Hematopoietic multipotent progenitor cell treated with erythropoietin and hydrocortisone succinate and interleukin-3 and kit ligand, for 4 days (in vitro differentiated cells): ENCODE measurements around the gene KCND2.

ENCODE experiments used
- DNase-seq: peaks from one replicate; pipeline ENCODE4 v3.0.0-alpha.2; 2015

The KCND2 gene

DNA sequence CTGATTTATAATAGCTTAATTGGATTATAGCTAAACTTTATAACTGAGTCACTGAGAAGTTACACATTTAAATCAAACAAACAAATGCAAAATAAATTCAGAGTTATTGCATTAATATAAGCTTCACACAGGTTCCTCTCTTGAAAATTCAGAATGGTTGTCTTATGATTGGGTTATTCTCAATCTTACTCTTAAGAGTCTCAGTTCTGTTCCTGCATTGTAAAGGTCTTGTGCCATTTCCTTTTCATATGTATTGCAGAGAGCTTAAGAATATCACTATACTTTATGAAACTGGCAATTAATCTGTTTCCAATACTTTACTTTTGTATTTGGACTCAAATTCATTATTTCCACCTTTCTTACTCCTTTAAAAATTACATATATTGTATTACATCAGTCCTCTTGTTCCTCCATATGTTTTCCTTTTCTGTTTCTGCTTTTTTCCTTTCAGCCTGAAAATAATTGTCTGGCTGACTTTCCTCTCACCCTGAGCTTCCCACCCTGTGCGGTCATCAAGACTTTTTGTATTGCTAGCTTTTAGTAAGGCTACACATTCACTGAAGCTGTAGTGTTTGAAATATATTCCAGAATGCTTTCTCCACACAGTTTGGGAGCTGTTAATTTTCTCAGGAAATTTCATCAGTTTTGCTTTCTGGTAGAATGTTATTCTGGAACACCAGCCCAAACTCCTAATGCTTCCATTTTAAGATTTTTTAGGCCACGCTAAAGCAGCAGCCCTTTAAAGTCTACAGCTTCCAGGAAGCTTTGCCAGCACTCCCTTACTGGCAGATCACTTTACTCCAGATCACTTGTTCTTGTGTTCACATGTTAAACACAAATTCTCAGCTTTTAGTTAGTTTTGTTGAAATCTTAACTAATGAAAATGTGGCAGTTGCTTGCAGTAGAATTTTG is 139.4 kb downstream of the KCND2 start:
- no peak for DNase-seq

- DNase-seq: no peak
Observed at GRCh38 chr7:120413164-120413563, 140.2 kb downstream of the KCND2 start.

DNA sequence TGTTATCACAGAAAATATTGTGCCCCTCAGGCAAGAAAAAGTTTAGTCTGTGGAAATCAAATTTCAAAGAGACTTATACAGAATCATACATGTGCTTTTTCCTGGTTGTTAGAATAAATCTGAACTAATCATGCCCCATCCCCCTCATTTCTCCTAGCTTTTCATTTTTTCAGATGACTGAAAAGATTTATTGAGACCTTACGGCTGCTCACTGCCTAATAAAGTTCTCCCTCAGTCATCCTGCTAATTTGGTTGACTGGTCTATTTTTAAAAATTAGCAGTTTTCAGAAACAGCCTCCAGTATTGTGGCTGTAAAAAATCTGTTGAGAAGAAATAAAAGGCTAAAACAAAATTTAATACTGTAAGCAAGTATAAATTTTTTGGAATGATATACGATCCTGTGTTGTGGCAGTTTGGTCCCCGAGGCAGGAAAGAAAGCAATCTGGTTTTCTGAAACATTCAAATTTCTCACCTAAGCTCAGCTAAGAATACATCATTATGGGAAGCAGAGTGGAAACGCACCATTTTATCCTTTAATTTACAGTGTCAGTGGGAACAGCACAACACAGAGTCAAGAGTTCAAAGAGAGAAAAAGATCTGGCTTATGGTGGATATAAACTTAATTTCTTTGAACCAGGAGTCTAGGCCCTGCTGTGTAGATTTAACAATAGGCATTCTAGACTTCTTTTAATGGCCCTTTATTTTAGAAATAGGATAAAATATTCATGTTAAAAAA is 144.4 kb downstream of the KCND2 start:
- no peak for DNase-seq

DNA sequence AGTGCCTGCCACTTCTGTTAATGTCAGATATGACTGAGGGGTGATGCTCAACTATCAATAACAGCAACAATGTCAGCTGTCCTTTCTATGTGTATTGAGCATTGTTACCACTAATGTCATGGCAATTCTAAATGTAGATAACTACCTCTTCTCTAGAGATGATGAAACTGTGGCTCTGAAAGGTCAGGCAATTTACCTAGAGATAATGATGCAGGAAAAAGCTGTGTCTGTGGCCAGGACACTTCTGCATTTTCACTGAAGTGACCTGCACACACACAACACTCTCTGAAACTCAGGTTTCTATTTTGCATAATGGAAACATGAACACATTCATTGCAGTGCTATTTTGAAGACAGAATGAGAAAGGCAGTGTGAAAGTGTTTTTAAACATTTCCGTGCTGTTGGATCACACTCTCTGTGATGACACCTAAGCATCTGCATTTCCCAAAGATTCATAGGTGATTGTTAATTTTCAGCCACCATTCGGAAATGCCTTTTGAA is 148.2 kb downstream of the KCND2 start:
- DNase-seq: no peak

- DNase-seq: no peak
Observed at GRCh38 chr7:120431016-120431415, 158.0 kb downstream of the KCND2 start.

- no peak for DNase-seq
Observed at GRCh38 chr7:120436487-120437060, 163.6 kb downstream of the KCND2 start.

DNA sequence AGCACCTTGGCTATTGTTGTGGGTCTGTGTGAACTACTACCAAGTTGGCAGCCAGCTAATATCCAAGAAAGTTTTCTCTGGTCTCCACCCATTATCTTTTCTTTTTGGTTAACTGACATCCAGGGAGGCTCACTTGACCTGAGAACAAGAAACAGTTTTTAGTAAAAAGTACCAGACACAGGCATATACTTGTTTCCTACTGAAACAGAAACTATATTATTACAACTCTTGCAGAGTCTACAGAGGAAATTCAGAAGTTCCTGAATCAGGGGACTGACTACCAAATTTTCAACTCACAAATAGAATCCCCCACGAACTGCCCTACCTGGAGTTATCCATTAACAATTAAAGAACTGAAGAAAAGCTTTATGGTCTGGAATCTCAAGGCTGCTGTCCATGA is 168.9 kb downstream of the KCND2 start:
- no peak for DNase-seq

DNA sequence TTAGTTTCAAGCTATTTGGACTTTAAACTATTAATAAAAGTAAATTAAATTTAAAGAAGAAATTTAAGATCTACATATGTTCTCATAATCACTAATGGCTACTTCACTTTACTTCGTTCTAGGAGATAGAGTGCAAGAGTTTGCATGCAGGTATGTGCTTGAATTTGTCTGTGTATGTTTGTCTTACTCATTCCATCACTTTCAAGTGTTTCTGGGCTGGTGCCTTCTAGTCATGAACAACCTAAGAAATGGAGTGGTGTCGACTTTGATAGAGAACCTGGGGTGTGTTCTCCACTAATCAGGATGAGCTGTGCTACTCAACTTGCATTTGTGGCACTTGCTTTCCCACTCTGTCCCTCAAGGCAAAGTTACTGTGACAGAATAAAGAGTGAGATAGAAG is 169.9 kb downstream of the KCND2 start:
- no peak for DNase-seq

- no peak for DNase-seq
Observed at GRCh38 chr7:120444650-120445049, 171.7 kb downstream of the KCND2 start.

- DNase-seq: no peak
Observed at GRCh38 chr7:120445276-120445675, 172.3 kb downstream of the KCND2 start.

DNA sequence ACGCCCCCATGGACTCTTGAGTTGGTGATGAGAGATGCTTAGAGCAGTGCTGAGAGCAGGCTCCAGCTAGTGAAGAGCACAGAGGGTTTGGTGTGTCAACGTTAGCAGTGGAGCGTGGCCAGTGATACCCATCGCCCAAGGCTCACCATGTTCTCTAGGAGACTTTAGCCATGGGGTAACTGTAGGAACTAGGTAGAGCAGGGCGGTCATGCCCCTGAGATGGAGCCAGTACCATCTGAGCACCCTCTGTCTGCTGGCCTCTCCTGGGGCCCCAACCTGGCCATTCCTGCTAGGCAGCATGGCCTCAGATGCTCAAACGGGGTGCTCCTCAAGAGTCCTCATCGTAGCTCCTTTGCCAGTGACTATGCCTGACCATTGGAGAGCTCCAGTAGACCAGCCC is 179.7 kb downstream of the KCND2 start:
- no peak for DNase-seq

DNA sequence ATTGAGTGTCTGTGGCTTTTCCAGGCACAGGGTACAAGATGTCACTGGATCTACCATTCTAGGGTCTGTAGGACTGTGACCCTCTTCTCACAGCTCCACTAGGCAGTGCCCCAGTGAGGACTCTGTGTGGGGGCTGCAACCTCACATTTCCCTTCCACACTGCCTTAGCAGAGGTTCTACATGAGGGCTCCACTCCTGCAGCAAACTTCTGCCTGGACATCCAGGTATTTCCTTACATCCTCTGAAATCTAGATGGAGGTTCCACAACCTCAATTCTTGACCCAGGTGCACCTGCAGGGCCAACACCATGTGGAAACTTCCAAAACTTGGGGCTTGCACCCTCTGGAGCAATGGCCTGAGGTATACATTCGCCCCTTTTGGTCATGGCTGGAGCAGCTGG is 183.7 kb downstream of the KCND2 start:
- DNase-seq: no peak

- DNase-seq: no peak
Observed at GRCh38 chr7:120460949-120461348, 188.0 kb downstream of the KCND2 start.

GRCh38 chr7:120462991-120463390 is 190.0 kb downstream of the KCND2 start:
- no peak for DNase-seq

GRCh38 chr7:120464104-120464503 is 191.1 kb downstream of the KCND2 start:
- no peak for DNase-seq

GRCh38 chr7:120467676-120468075 is 194.7 kb downstream of the KCND2 start:
- DNase-seq: no peak

DNA sequence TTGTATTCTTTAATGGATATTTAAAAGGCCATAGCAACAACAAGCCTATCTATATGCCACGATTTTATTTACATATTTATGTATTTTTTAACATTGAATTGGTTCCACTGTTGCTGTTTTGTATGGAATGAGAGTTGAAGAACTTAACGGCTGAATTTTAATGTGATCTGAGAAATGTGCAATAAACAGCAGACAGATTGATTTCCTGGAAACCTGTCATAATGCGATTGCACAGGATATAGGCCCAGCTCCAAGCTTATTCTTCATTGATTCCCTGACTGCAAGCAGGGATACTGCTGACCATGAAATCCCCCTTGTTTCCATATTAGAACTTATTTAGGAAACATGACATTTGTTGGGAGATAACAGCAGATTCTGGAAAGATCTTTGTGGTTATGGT is 195.6 kb downstream of the KCND2 start:
- no peak for DNase-seq

DNA sequence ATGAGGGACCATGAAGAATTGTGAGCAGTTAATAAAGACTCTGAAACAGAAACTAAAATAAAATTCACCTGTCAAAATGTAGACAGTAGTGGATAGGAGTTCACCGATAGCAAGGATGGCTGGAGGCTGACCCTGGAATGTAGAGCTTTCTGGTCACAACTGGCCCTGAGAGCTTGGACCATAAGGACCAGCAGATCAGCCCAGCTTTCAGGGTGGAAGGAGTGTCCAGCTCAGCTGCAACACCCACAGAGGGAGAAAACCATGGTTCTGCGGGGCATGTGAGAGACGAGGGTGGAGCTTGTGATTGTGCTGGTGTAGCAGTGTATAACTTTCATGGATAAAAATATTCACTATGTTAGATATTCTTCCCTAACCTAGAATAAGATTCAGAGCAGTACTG is 199.9 kb downstream of the KCND2 start:
- no peak for DNase-seq

DNA sequence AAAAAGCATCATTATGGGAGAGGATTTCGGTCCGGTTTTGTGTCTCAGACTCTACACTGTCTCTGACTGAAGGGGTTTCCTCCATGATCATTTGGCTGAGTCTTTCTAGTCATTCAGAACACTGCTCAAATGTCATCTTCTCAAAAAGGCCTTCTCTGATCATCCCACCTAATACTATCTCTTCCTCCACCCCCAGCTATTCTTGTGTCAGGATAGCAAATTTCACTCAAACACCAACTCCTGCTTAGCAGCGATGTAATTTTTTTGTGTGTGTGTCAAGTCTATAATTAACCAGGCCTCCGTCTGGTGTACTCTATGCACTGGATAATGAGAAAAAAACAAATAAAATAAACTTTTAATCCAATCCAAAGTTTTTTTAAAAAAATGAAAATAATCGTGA is 200.4 kb downstream of the KCND2 start:
- no peak for DNase-seq

DNA sequence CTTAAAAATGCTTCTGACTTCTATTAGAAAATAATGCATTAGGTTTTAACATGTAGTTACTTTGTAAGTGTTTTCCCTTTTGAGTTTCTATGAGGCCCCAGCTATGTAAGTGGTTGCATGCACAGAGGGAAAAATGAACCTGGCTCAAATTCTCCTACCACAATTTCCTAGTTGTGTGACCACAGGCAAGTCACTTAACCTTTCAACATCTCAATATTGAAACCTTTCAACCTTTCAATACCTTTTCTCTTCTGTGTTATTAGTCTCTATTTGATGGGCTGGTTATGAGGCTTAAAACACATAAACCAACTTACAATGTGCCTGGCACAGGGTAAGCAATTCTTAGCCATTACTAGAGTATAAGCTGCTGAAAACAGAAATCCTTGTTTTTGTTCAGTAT is 203.0 kb downstream of the KCND2 start:
- no peak for DNase-seq

DNA sequence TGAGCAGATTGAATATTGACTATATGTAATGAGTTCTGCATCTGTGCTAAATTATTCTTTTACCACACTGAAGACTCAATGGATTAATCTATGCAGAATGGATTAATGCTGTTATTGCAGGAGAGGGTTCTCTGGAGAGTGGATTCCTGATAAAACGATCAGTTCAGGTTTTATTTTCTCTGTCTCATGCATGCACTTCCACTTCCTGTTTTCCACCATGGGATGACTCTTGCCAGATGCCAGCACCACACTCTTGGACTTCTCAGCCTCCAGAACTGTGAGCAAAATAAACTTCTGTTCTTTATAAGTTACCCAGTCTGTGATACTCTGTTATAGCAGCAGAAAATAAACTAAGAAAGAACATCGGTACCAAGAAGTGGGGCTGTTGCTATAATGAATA is 207.5 kb downstream of the KCND2 start:
- no peak for DNase-seq

DNA sequence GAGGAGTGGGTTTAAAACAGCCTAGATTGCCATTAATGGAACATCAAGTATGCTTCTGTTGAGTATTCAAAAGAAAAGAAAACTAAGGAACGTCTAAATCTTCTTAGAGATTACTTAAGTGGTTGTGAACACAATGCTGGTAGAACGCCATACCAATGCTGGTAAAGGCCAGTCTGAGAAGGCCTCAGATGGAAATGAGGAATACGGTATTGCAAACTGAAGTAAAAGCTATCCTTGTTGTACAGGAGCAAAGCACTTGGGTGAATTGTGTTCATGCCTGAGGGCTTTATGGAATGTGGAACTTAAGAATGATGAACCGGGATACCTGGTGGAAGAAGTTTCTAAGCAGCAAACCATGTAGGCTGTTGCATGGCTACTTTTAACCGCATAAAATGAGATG is 208.0 kb downstream of the KCND2 start:
- no peak for DNase-seq

GRCh38 chr7:120486164-120486563 is 213.2 kb downstream of the KCND2 start:
- no peak for DNase-seq

GRCh38 chr7:120502132-120502531 is 229.2 kb downstream of the KCND2 start:
- DNase-seq: no peak
